B cell (primary cell): Measurements from ENCODE around the gene CFAP77. TPM values are rescaled to one million over a fixed set of nuclear protein-coding genes. Genes with fewer than 3 reads are reported as not detected.
"Not testable (repeated sequence)": the region's sequence is repeated elsewhere in the genome, so short reads cannot be mapped to it uniquely, and the experiment has no call there.

Experiments used
- ATAC-seq: fragments of 200-7000 bp; cut with Tn5 transposase; one replicate; pipeline ENCODE4 v1.10.0; 2021; ENCODE audit warnings: low read depth, mild to moderate bottlenecking, moderate number of reproducible peaks, moderate library complexity
- CTCF ChIA-PET: fragments of 350-600 bp; sonication (Branson Sonifier 250); formaldehyde crosslinking; loops from one replicate; lab custom pipeline; 2021; ENCODE audit warnings: antibody characterized with exemption, inconsistent platforms; lab: Charles Lee
- POLR2A ChIA-PET: fragments of 350-600 bp; sonication (Branson Sonifier 250); formaldehyde crosslinking; loops from one replicate; lab custom pipeline; 2021; ENCODE audit warnings: antibody characterized with exemption; lab: Charles Lee
- DNase-seq: peaks from one replicate; pipeline ENCODE4 v3.0.0; 2013
- H2AFZ ChIP-seq: 2 replicates; pipeline ENCODE4 v1.6.1; 2012; ENCODE audit warnings: mild to moderate bottlenecking, low read depth, low read length; ENCODE audit not compliant: insufficient read depth, poor library complexity, severe bottlenecking
- H3K27ac ChIP-seq, 2 donors: 1 replicate in 1 of 2; 2 replicates in 1 of 2; pipeline ENCODE4 v1.5.1; 2012 to 2013; ENCODE audit warnings: low read length in 2 of 2, mild to moderate bottlenecking in 2 of 2, moderate library complexity in 1 of 2
- H3K27me3 ChIP-seq, 4 experiments: fragments of 200-600 bp in 1 of 4; sonication (generic) in 1 of 4; replicated peaks in 1 of 4; 1 replicate in 2 of 4; 2 replicates in 2 of 4; pipeline versions ENCODE4 v1.6.1 to v1.7.0; 2013 to 2016; ENCODE audit warnings: low read length in 3 of 4, mild to moderate bottlenecking in 2 of 4, mixed read lengths in 1 of 4, moderate library complexity in 1 of 4; ENCODE audit not compliant: insufficient read depth in 4 of 4, control insufficient read depth in 3 of 4; ENCODE audit errors: control extremely low read depth in 1 of 4
- H3K36me3 ChIP-seq, 2 experiments: replicated peaks in 1 of 2; 1 replicate in 1 of 2; 2 replicates in 1 of 2; pipeline versions ENCODE4 v1.6.1 to v1.7.1; 2013; ENCODE audit warnings: low read length in 1 of 2; ENCODE audit not compliant: insufficient read depth in 2 of 2, control insufficient read depth in 1 of 2; ENCODE audit errors: control extremely low read depth in 1 of 2, extremely low read depth in 1 of 2
- H3K4me1 ChIP-seq, 2 donors: fragments of 200-600 bp in 1 of 2; sonication (generic) in 1 of 2; 1 replicate in 1 of 2; 2 replicates in 1 of 2; pipeline versions ENCODE4 v1.5.1 to v1.6.1; 2013 to 2017; ENCODE audit warnings: low read length in 2 of 2; ENCODE audit not compliant: control insufficient read depth in 2 of 2, insufficient read depth in 2 of 2
- H3K4me2 ChIP-seq: replicated peaks from 2 replicates; pipeline ENCODE3; 2012; ENCODE audit warnings: mild to moderate bottlenecking, low read depth, low read length; ENCODE audit not compliant: poor library complexity, severe bottlenecking
- H3K4me3 ChIP-seq, 5 experiments: fragments of 200-600 bp in 1 of 5; sonication (generic) in 1 of 5; 1 replicate in 3 of 5; 2 replicates in 2 of 5; pipeline versions ENCODE4 v1.5.1 to v1.7.0; 2011 to 2016; ENCODE audit warnings: low read length in 4 of 5, mild to moderate bottlenecking in 4 of 5, low read depth in 2 of 5, control low read depth in 1 of 5, moderate library complexity in 1 of 5; ENCODE audit not compliant: insufficient read depth in 1 of 5; ENCODE audit errors: control extremely low read depth in 1 of 5, extremely low read depth in 1 of 5
- H3K79me2 ChIP-seq: fragments of 200-600 bp; sonication (generic); one replicate; pipeline ENCODE4 v1.6.0; 2016; ENCODE audit warnings: low read length; ENCODE audit not compliant: control insufficient read depth, insufficient read depth
- H3K9ac ChIP-seq: fragments of 200-600 bp; sonication (generic); 2 replicates; pipeline ENCODE4 v1.6.1; 2017; ENCODE audit warnings: mild to moderate bottlenecking, low read length, moderate library complexity
- H3K9me3 ChIP-seq, 3 donors: one replicate each; pipeline versions ENCODE4 v1.6.1 to v1.7.1; 2013; ENCODE audit warnings: low read length in 2 of 3; ENCODE audit not compliant: control insufficient read depth in 2 of 3, insufficient read depth in 1 of 3; ENCODE audit errors: control extremely low read depth in 1 of 3
- H4K20me1 ChIP-seq: 2 replicates; pipeline ENCODE4 v1.6.0; 2012; ENCODE audit warnings: mild to moderate bottlenecking, low read length; ENCODE audit not compliant: insufficient read depth, control insufficient read depth, poor library complexity, severe bottlenecking
- H3K27ac Mint-ChIP-seq: one replicate; pipeline ENCODE4 v1.8.0; 2021; ENCODE audit warnings: mixed read lengths
- H3K27me3 Mint-ChIP-seq: one replicate; pipeline ENCODE4 v1.8.0; 2021; ENCODE audit warnings: mixed read lengths
- H3K4me1 Mint-ChIP-seq: one replicate; pipeline ENCODE4 v1.8.0; 2021; ENCODE audit warnings: mixed read lengths
- H3K4me3 Mint-ChIP-seq: one replicate; pipeline ENCODE4 v1.8.0; 2021; ENCODE audit warnings: mixed read lengths
- H3K9me3 Mint-ChIP-seq: one replicate; pipeline ENCODE4 v1.8.0; 2022; ENCODE audit warnings: mixed read lengths; ENCODE audit not compliant: insufficient read depth
- EZH2 ChIP-seq: IDR thresholded peaks from 2 replicates; pipeline ENCODE4 v1.6.1; 2012; ENCODE audit warnings: borderline replicate concordance, low read depth, mild to moderate bottlenecking, moderate library complexity, low read length; ENCODE audit not compliant: insufficient read depth, poor library complexity, severe bottlenecking
- WGBS: methylation state at CpG from one replicate; pipeline ENCODE4 v1.1.5; 2013; ENCODE audit warnings: missing lambda C conversion rate; ENCODE audit not compliant: insufficient coverage; 5-methylcytosine and 5-hydroxymethylcytosine counted together
- intact Hi-C: fragments of 100-400 bp; cut with micrococcal nuclease; formaldehyde crosslinking; loops from one replicate; pipeline ENCODE4 v1.10.0; 2022
- polyA plus RNA-seq: library from polyadenylated mRNA; depleted of rRNA; stranded (reverse); fragments of >200 nt; gene quantifications from 2 replicates; pipeline ENCODE4 v1.2.3, GENCODE V29; 2012
- total RNA-seq, 2 donors: library from RNA; stranded (reverse); fragments of 120-200 nt in 1 of 2; gene quantifications; 1 replicate in 1 of 2; 2 replicates in 1 of 2; pipeline versions ENCODE4 v1.2.3 to v1.2.4, GENCODE V29; 2013 to 2022
- TF ChIP-seq, protein P1 (sequence below): fragments of 200-600 bp; IDR thresholded peaks from one replicate; pipeline ENCODE4 v1.8.0; 2022; ENCODE audit warnings: antibody characterized with exemption, mild to moderate bottlenecking

CFAP77 gene
- total and polyA plus RNA-seq, 2 donors (not counting 1 experiment from before 2014, with no cell fraction given) = not detected

- Histone ChIP-seq H3K36me3 (no peaks in the 10 kb centered on the region), H2AFZ (no peak overlapping the region), H3K27me3 (peaks cover 0 to 8% (median 2%) of the 10 kb centered on the region in 4 experiments), H3K79me2 (no peaks in the 10 kb centered on the region), H3K4me3 (no peak overlapping the region), H3K9me3 (no peaks in the 10 kb centered on the region), H3K4me2 (no peak overlapping the region), H3K4me1 (no peaks in the 10 kb centered on the region), H4K20me1 (no peaks in the 10 kb centered on the region), H3K27ac (no peak overlapping the region), H3K9ac (no peak overlapping the region)
- peaks cover 2% of the 10 kb centered on the region for H3K9me3 Mint-ChIP-seq
- H3K27ac Mint-ChIP-seq = no peak overlapping the region
- H3K4me1 Mint-ChIP-seq = no peaks in the 10 kb centered on the region
- ATAC-seq (no peak), DNase-seq (no peak)
- ChIA-PET POLR2A (no interaction called here), CTCF (no interaction called here)
- TF ChIP-seq EZH2 = no peak
- TF ChIP-seq, protein P1, sequence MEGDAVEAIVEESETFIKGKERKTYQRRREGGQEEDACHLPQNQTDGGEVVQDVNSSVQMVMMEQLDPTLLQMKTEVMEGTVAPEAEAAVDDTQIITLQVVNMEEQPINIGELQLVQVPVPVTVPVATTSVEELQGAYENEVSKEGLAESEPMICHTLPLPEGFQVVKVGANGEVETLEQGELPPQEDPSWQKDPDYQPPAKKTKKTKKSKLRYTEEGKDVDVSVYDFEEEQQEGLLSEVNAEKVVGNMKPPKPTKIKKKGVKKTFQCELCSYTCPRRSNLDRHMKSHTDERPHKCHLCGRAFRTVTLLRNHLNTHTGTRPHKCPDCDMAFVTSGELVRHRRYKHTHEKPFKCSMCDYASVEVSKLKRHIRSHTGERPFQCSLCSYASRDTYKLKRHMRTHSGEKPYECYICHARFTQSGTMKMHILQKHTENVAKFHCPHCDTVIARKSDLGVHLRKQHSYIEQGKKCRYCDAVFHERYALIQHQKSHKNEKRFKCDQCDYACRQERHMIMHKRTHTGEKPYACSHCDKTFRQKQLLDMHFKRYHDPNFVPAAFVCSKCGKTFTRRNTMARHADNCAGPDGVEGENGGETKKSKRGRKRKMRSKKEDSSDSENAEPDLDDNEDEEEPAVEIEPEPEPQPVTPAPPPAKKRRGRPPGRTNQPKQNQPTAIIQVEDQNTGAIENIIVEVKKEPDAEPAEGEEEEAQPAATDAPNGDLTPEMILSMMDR = no peak
- WGBS = 40% methylated on average over 1 of the region's 4 CpGs
- H3K4me3 Mint-ChIP-seq = no peak overlapping the region
- intact Hi-C loops = no loop called here
- H3K27me3 Mint-ChIP-seq = peaks cover 38% of the 10 kb centered on the region
Measured at GRCh38 chr9:132562306-132562573, 152.2 kb downstream of the CFAP77 start.

- CTCF ChIA-PET = interaction anchor here (0.5 kb wide), 1 partner anchor 249 kb away, joined by 3 read pairs; no protein-coding TSS in a partner anchor
- no peaks in the 10 kb centered on the region for H3K36me3 ChIP-seq
- H3K79me2 ChIP-seq = no peaks in the 10 kb centered on the region
- Mint-ChIP-seq H3K27me3 (peaks cover 33% of the 10 kb centered on the region), H3K4me1 (no peaks in the 10 kb centered on the region), H3K9me3 (peaks cover under 1% of the 10 kb centered on the region), H3K27ac (no peak overlapping the region), H3K4me3 (no peak overlapping the region)
- DNase-seq (no peak), ATAC-seq (no peak)
- H3K27me3 ChIP-seq = peaks cover 0 to 8% (median 2%) of the 10 kb centered on the region in 4 experiments
- intact Hi-C loops = no loop called here
- no peak overlapping the region for H3K4me3 ChIP-seq
- TF ChIP-seq, protein P1 = no peak
- TF ChIP-seq EZH2 = no peak
- WGBS = 78% methylated on average over 5 of the region's 6 CpGs
- no peaks in the 10 kb centered on the region for H3K9me3 ChIP-seq
- H4K20me1 ChIP-seq = no peaks in the 10 kb centered on the region
- no peak overlapping the region for H2AFZ ChIP-seq
- POLR2A ChIA-PET = no interaction called here
- H3K9ac ChIP-seq = no peak overlapping the region
- no peak overlapping the region for H3K4me2 ChIP-seq
- no peak overlapping the region for H3K27ac ChIP-seq
- H3K4me1 ChIP-seq = no peaks in the 10 kb centered on the region
Measured at GRCh38 chr9:132564526-132564925, 154.5 kb downstream of the CFAP77 start.

DNA sequence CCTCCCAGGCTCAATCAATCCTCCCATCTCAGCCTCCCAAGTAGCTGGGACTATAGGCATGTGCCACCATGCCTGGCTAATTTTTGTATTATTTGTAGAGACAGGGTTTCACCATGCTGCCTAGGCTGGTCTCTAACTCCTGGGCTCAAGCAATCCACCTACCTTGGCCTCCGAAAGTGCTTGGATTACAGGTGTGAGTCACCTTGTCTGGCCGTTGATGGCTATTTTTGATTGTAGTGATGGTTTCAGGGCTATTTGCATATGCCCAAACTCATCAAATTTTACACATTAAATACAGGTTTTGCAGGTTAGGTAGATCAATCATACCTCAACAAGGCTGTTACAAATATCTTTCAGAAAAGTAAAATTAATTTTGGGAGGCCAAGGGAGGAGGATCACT is 158.8 kb downstream of the CFAP77 start:
- CTCF ChIA-PET, intact Hi-C loops: not testable (repeated sequence)
- no CpG with 5 or more reads among the region's 2 CpGs for WGBS

More for the DNA sequence above, 158.8 kb downstream of the CFAP77 start:
- H3K79me2 ChIP-seq, H3K9me3 Mint-ChIP-seq, H3K27ac ChIP-seq, POLR2A ChIA-PET, ATAC-seq, H3K4me3 Mint-ChIP-seq, H3K9me3 ChIP-seq, H2AFZ ChIP-seq, H3K9ac ChIP-seq, DNase-seq, H3K4me1 Mint-ChIP-seq, H3K4me2 ChIP-seq, H3K27me3 ChIP-seq, H4K20me1 ChIP-seq, H3K4me3 ChIP-seq, H3K36me3 ChIP-seq, H3K4me1 ChIP-seq, H3K27ac Mint-ChIP-seq: not testable (repeated sequence)
- H3K27me3 Mint-ChIP-seq = peaks cover 38% of the 10 kb centered on the region
